ENCODE measurements around the gene CALML5.

Gene CALML5

DNA sequence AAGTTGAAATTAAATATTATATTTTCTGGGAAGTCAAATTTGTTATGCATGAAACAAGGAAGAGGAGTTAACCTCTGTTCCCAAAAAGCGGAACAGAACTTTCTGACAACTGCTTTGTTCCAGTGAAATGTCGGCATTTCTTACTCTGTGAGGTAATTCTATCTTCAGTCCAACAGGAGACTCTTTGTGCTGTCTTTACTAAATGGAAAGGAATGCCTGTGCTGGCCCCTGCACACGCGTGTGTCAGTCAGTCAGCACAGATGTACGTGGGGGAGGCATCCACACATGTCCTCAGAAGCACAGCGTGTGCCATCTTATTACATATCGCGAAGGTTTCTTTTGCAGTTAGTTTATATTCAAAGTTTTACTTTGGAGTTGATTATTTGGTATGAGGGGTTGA lies 49.5 kb downstream of the CALML5 start:
- Histone ChIP-seq H3K9me3 (ENCODE audit: low read length) (no peaks in the 10 kb centered on the region), H3K27me3 (ENCODE audit: control insufficient read depth in 1 of 2, insufficient read depth in 2 of 2, low read length in 2 of 2) (no peaks in the 10 kb centered on the region), H3K36me3 (ENCODE audit: insufficient read depth, low read length) (peaks cover 18% of the 10 kb centered on the region), H3K27ac (ENCODE audit: low read depth, low read length) (peak overlapping the region; percentile 80), H3K4me1 (ENCODE audit: insufficient read depth, low read length) (peaks cover 27% of the 10 kb centered on the region), H3K4me3 (ENCODE audit: low read depth in 1 of 2, low read length in 2 of 2) (peak overlapping the region in 1 of 2 donors; percentile 38), H3K9ac (ENCODE audit: low read length) (no peak overlapping the region)

GRCh38 chr10:5449227-5449626 lies 50.1 kb downstream of the CALML5 start:
- H3K4me3 ChIP-seq (ENCODE audit: low read depth in 1 of 2, low read length in 2 of 2), result peak overlapping the region in 1 of 2 donors; percentile 69
- H3K27me3 ChIP-seq (ENCODE audit: control insufficient read depth in 1 of 2, insufficient read depth in 2 of 2, low read length in 2 of 2), result no peaks in the 10 kb centered on the region
- peak overlapping the region; percentile 41 for H3K9ac ChIP-seq (ENCODE audit: low read length)
- H3K4me1 ChIP-seq (ENCODE audit: insufficient read depth, low read length), result peaks cover 27% of the 10 kb centered on the region
- peaks cover 12% of the 10 kb centered on the region for H3K36me3 ChIP-seq (ENCODE audit: insufficient read depth, low read length)
- peak overlapping the region; percentile 80 for H3K27ac ChIP-seq (ENCODE audit: low read depth, low read length)
- no peaks in the 10 kb centered on the region for H3K9me3 ChIP-seq (ENCODE audit: low read length)
